Large intestine (tissue), 3 donors: ENCODE measurements around the gene RSU1. TPM values are rescaled to one million over a fixed set of nuclear protein-coding genes. Genes with fewer than 3 reads are reported as not detected.
"Not testable (repeated sequence)": the region's sequence is repeated elsewhere in the genome, so short reads cannot be mapped to it uniquely, and the experiment has no call there.

Experiments used
- DNase-seq, 2 donors: peaks; one replicate each; pipeline versions ENCODE4 v3.0.0 to v3.0.0-alpha.2; 2013
- H3K27ac ChIP-seq: one replicate; pipeline ENCODE4 v1.5.1; 2013; ENCODE audit warnings: low read length
- H3K27me3 ChIP-seq: 2 replicates; pipeline ENCODE4 v1.6.1; 2013; ENCODE audit warnings: low read length; ENCODE audit not compliant: control insufficient read depth, insufficient read depth
- H3K36me3 ChIP-seq: 2 replicates; pipeline ENCODE4 v1.6.1; 2013; ENCODE audit warnings: low read length; ENCODE audit not compliant: control insufficient read depth, insufficient read depth
- H3K4me1 ChIP-seq: one replicate; pipeline ENCODE4 v1.6.1; 2013; ENCODE audit warnings: low read length; ENCODE audit not compliant: control insufficient read depth, insufficient read depth
- H3K4me3 ChIP-seq: one replicate; pipeline ENCODE4 v1.5.1; 2013; ENCODE audit warnings: low read length
- H3K9me3 ChIP-seq: one replicate; pipeline ENCODE4 v1.6.1; 2013; ENCODE audit warnings: mild to moderate bottlenecking, low read depth, low read length, moderate library complexity; ENCODE audit not compliant: control insufficient read depth
- WGBS: methylation state at CpG from one replicate; pipeline ENCODE4 v1.1.5; 2013; ENCODE audit warnings: low lambda C conversion rate; ENCODE audit not compliant: insufficient coverage; 5-methylcytosine and 5-hydroxymethylcytosine counted together
- polyA plus RNA-seq: library from polyadenylated mRNA; unstranded; fragments of 120-200 nt; gene quantifications from one replicate; pipeline ENCODE4 v1.2.1, GENCODE V29; 2013

Gene RSU1
- polyA plus RNA-seq, 1 donor: 37.0 TPM

DNA sequence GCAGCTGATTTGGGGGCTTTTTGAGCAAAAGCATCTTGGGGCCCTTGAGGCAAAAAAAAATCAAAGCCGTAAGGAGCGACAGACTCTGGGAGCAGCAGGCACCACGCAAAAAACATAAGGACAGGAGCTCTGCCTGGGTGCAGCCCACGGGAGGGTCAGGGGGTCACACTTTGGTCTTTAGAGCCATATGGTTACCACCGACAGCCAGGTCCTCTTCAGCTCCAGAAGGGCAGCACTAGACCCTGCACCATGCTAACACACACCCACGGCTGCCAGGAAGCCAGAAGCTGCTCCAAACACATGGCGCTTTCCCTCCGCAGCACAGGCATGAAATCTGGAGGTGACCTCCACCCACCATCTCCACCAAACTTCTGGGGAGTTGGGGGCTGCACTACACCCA lies 47.1 kb downstream of the RSU1 start:
- H3K36me3 ChIP-seq: no peaks in the 10 kb centered on the region
- no peaks in the 10 kb centered on the region for H3K27me3 ChIP-seq
- no peak overlapping the region for H3K27ac ChIP-seq
- H3K9me3 ChIP-seq: no peaks in the 10 kb centered on the region
- no peaks in the 10 kb centered on the region for H3K4me1 ChIP-seq
- H3K4me3 ChIP-seq: no peak overlapping the region
- DNase-seq: no peak
- WGBS: no CpG with 5 or more reads among the region's 8 CpGs

DNA sequence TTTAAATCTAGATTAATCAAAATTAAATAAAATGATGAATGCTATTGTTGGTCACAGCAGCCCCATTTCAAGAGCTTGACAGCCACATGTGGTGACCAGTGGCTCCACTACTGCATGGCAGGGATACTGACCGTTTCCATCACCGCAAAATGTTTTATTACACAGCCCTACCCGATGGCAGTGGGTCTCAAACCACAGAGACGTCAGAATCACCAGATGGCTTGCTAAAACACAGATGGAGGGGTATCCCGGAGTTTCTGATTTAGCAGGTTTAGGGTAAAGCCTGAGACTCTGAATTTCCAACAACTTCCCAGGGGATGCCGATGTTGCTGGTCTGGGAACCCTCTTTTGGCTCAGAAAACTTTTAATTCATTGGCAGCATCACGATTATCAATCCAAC lies 47.9 kb downstream of the RSU1 start:
- Histone ChIP-seq H3K27me3 (no peaks in the 10 kb centered on the region), H3K4me1 (no peaks in the 10 kb centered on the region), H3K27ac (no peak overlapping the region), H3K9me3 (no peaks in the 10 kb centered on the region), H3K4me3 (no peak overlapping the region), H3K36me3 (no peaks in the 10 kb centered on the region)
- WGBS: 97% methylated on average over 4 of the region's 7 CpGs
- DNase-seq: no peak

DNA sequence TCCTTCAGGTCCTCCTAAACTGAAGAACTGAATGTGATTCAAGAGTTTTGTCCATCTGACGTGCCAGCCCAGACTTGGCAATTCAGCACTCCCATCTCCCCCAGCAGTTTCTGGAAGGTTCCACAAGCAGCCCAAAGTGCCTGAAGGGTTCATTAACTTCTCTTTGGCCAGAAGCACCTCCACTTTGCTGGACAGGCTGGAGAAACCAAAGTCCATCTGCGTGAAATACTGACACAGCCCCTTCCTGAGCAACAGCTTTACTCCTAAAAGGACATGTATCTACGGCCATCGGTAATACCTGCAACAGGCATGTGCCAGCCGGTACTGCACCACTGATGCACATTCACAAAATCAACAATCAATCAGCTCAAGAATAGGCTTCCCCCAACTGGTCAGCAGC lies 48.5 kb downstream of the RSU1 start:
- Histone ChIP-seq H3K27ac (no peak overlapping the region), H3K4me3 (no peak overlapping the region), H3K9me3 (no peaks in the 10 kb centered on the region), H3K36me3 (no peaks in the 10 kb centered on the region), H3K27me3 (no peaks in the 10 kb centered on the region), H3K4me1 (no peaks in the 10 kb centered on the region)
- no peak for DNase-seq
- WGBS: 80% methylated on average over 1 of the region's 5 CpGs

DNA sequence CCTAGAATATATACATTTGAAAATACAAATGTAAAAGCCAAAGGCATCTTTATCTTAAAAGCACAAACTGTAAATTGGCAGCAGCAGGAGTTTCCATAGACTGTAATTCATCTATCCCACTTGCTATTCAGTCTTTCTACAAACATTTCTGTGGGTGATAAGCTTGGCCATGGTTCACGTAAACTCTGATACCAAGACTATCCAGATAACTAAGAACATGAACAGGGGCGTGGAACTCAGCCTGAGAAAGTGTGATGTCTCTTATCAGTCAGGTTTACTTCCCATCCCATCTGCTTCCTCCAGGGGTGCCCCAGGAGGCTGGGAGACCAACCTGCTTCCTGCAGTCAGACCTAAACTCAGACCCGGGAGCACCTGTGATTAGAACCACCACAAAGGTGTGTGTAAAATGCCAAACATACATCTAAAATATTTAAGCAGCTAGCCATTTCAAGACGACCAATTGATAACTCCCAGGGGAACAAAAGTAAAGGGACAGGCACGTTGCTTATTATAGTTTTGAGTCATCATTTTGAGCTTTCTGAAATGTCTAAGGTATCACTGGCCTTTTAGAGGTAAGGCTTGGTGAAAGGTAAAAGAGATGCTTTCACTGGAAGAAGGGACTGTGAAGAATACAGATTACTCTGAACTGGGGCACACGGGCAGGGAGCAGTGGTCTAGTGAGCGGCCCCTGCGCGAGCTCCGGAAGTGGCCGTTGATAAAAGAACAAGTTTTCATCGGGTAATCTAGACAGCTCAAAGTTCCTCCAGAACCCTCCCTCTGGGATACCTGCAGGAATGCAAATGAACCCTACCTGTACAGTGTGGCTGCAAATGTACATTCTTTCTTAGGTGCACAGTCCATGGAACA lies 51.5 kb downstream of the RSU1 start:
- Histone ChIP-seq H3K4me3 (no peak overlapping the region), H3K9me3 (no peaks in the 10 kb centered on the region), H3K27ac (no peak overlapping the region), H3K36me3 (peaks cover 3% of the 10 kb centered on the region), H3K27me3 (no peaks in the 10 kb centered on the region), H3K4me1 (no peaks in the 10 kb centered on the region)
- peak; percentile 44 to 73 for DNase-seq
- 17% methylated on average over 1 of the region's 12 CpGs for WGBS

DNA sequence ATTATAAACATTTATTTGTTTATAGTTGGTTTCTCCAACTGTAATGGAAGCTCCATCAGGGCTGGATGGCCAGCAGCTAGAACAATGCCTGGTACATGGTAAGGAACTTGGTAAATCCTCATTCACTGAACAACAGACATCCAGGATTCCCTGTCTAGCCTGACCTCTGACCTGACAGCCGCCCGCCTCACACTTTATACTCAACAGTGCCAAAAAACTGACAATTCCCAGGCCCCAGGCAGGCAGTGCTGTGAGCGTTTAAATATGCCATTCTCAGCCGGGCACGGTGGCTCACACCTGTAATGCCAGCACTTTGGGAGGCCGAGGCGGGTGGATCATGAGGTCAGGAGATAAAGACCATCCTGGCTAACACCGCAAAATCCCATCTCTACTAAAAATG lies 55.9 kb downstream of the RSU1 start:
- DNase-seq: no peak
- WGBS: no CpG with 5 or more reads among the region's 8 CpGs
- no peaks in the 10 kb centered on the region for H3K27me3 ChIP-seq
- no peak overlapping the region for H3K27ac ChIP-seq
- H3K36me3 ChIP-seq: peaks cover 6% of the 10 kb centered on the region
- no peak overlapping the region for H3K4me3 ChIP-seq
- H3K9me3 ChIP-seq: no peaks in the 10 kb centered on the region
- H3K4me1 ChIP-seq: no peaks in the 10 kb centered on the region

DNA sequence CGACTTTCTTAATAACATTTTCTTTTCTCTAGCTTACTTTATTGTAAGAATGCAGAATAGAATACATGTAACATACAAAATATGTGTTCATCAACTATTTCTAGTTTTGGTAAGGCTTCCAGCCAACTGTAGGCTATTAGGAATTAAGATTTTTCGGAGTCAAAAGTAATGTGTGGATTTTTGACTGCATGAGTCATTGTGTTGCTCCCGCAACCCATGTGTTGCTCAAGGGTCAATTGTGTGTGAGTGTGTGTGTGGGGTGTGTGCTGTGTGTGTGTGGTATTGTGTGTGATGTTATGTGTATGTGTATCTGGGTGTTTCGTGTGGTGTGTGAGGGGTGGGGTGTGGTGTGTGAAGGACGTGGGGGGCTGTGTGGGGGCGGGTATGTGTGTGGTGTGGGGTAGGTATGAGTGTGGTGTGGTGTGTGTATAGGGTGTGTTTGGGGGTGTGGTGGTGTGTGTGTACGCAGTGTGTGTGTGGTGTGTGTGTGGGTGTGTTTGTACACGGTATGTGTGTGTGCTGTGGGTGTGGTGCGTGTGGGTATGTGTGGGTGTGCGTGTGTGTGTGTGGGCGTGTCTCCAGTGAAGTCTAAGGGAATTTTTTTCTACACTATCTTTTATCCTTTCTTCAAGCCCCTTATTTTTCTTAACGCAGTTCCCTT lies 60.5 kb downstream of the RSU1 start:
- H3K27me3 ChIP-seq: no peaks in the 10 kb centered on the region
- no peaks in the 10 kb centered on the region for H3K4me1 ChIP-seq
- 92% methylated on average over 2 of the region's 12 CpGs for WGBS
- H3K9me3 ChIP-seq: no peaks in the 10 kb centered on the region
- no peak for DNase-seq
- H3K36me3 ChIP-seq: peaks cover 12% of the 10 kb centered on the region
- no peak overlapping the region for H3K27ac ChIP-seq
- no peak overlapping the region for H3K4me3 ChIP-seq

DNA sequence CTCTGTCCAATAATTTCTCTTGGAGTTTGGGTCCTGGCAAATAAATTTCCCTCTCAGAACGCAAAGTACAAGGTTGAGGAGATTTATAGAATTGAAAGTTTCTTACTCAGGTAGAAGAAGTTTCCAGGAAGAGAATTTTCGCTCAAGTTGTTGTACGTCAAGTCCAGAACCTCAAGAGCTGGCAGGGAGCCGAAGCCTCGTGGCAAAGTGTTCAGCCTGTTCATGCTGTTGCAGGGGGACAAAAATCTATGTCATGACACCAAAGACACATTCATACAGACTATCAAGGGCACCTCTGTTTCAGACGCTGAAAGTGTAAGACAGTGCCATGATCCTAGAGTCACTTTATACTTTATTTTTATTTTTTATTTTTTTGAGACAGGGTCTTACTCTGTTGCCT lies 62.5 kb downstream of the RSU1 start:
- no peaks in the 10 kb centered on the region for H3K9me3 ChIP-seq
- peaks cover 15% of the 10 kb centered on the region for H3K36me3 ChIP-seq
- H3K27ac ChIP-seq: no peak overlapping the region
- no peaks in the 10 kb centered on the region for H3K4me1 ChIP-seq
- H3K27me3 ChIP-seq: no peaks in the 10 kb centered on the region
- no peak for DNase-seq
- no CpG with 5 or more reads among the region's 6 CpGs for WGBS
- no peak overlapping the region for H3K4me3 ChIP-seq

DNA sequence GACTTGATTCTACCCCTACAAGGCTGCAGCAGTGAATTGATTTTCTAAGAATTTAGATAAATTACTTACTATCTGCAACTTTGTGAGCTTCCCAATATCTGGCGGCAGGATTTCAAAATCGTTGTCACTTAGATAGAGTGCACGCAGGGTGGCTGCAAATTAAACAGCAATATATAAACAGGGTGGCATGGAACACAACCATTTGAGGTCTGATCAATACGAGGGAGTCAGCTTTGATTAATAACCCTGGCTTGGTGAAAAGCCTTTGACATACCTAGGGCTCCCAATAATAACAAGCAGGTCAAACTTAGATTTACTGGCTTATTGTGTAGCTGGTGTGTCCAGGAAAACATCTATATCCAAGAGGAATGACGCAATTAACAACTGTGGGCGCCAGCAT lies 64.4 kb downstream of the RSU1 start:
- no CpG with 5 or more reads among the region's 6 CpGs for WGBS
- not testable (repeated sequence) for H3K4me3 ChIP-seq, DNase-seq, H3K9me3 ChIP-seq, H3K27ac ChIP-seq, H3K27me3 ChIP-seq, H3K4me1 ChIP-seq
- H3K36me3 ChIP-seq: peaks cover 21% of the 10 kb centered on the region

DNA sequence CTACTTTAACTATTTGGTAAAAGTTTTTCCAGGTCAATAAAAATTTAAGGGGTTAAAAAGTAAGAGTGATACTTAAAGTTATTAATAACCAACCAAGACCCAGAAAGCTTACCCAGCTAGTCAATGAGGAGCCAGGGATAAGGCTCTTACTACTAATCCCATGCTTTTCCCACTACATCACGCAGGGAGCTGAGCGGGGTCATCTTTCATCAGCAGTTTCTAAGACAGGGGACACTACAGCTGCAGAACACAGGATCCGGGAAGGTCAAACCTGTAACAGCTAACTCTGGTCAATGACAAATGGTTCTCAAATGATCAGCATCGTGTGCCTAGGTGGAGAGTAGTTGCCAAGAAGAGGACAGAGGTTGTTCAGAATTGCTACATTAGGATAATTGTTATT lies 65.1 kb downstream of the RSU1 start:
- WGBS: no CpG with 5 or more reads among the region's 4 CpGs
- Histone ChIP-seq H3K27me3 (no peaks in the 10 kb centered on the region), H3K4me1 (no peaks in the 10 kb centered on the region), H3K9me3 (no peaks in the 10 kb centered on the region), H3K4me3 (no peak overlapping the region), H3K27ac (no peak overlapping the region), H3K36me3 (peaks cover 21% of the 10 kb centered on the region)
- no peak for DNase-seq

DNA sequence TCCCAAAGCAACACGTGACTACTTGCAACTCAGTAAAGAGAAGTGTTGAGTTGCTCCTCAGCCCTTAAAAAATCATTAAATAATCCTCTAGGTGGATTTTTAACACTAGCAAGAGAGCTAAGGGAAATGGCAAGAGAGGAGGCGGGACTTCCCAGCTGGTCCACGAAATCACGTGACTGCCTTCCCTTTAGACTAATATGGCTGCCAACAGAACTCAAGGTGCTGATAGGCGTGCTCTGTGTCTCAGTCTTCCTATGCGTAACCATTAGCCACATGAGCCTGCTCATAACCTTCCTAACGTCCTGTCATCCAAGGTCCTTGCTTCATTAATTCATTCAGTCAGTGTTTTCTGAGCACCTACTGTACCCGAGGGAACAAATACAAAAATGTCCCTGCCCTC lies 66.0 kb downstream of the RSU1 start:
- Histone ChIP-seq H3K9me3 (no peaks in the 10 kb centered on the region), H3K27ac (no peak overlapping the region), H3K4me3 (no peak overlapping the region), H3K27me3 (no peaks in the 10 kb centered on the region), H3K4me1 (no peaks in the 10 kb centered on the region), H3K36me3 (peaks cover 21% of the 10 kb centered on the region)
- 100% methylated on average over 1 of the region's 8 CpGs for WGBS
- DNase-seq: no peak
